Globus pallidus (tissue), 1 donor: ENCODE results near the gene MRPL46.
"Not testable (repeated sequence)": the region's sequence is repeated elsewhere in the genome, so short reads cannot be mapped to it uniquely, and the experiment has no call there.

Source experiments
- DNase-seq: peaks from one replicate; pipeline ENCODE4 v3.0.0-alpha.2; 2015; ENCODE audit warnings: low spot score

The MRPL46 gene

DNA sequence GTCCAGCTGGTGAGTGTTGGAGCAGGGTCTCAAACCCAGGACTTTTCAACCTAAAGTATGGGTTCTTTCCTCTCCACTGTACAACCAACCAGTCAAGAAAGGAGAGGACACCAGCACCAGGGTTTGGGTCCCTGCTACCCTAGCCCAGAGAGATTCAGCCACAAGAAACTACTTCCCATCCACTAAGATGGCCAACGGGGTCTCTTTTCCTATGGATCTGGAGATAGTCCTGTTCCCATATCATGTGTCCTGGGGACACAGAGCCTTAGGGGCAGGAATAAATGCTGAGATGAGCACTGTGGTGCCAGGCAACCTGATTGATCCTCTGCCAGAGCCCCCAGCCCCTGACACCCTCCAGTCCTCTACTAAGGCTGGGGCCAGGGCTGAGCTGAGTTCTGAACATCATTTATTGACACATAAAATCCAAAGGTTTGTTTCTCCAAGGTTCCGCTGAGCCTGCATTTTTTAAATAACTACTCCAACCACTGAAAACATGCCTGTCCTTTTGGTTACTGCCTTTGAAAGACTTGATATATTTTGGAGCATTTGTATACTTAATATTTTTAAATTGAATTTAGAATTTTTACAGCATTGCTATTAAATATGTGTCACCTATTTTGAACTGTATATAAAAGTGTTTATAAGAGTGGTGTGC lies 26.0 kb downstream of the MRPL46 start:
- DNase-seq, result no peak

DNA sequence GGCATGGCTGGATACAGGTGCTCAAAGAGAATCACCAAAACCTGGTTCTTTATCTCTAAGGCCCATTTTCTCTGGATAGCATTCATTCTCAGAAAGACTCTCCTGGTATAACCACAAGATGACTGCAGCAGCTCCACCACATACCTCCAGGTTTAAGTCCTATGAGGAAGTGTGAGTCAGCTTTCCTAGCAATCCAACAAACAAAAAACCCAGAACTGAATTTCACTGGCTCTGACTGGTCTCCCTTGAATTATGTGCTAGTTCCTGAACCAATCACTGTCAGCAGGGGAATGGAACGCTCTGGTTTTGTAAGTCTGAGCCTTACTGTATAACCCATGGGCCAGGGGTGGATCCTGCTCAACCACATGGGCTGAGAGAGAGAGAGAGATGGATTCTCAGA lies 27.2 kb downstream of the MRPL46 start:
- DNase-seq, result no peak

DNA sequence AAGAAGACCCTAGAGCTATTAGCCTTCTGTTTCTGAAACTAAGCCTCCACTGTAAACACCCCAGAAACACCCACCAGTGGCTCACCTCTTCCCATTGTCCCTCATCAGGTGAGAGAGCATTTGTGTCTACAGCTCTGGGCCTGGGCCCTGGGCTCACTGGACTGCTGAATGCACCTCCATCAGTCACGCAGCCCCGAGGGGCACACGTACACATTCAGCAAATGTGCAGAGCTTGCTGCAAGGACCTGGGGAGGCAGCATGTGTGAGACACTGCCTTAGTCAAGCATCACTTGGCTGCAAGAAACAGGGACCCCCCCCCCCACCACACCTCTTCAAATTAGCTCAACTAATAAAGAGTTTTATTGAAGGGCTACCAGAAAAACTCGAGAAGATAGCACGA lies 29.0 kb downstream of the MRPL46 start:
- no peak for DNase-seq

DNA sequence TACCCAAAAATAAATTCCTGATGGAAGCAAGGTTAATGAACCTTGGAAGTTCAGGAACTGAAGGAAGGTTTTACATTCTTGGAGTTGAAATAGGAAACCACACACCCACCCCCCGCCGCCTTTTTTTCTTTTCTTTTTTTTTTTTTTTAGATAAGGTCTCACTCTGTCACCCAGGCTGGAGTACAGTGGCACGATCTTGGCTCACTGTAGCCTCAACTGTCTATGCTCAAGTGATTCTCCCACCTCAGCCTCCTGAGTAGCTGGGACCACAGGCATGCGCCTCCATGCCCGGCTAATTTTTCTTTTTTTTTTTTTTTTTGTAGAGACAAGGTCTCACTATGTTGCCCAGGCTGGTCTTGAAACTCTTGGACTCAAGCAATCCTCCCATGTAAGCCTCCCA lies 33.1 kb downstream of the MRPL46 start:
- DNase-seq, result not testable (repeated sequence)

DNA sequence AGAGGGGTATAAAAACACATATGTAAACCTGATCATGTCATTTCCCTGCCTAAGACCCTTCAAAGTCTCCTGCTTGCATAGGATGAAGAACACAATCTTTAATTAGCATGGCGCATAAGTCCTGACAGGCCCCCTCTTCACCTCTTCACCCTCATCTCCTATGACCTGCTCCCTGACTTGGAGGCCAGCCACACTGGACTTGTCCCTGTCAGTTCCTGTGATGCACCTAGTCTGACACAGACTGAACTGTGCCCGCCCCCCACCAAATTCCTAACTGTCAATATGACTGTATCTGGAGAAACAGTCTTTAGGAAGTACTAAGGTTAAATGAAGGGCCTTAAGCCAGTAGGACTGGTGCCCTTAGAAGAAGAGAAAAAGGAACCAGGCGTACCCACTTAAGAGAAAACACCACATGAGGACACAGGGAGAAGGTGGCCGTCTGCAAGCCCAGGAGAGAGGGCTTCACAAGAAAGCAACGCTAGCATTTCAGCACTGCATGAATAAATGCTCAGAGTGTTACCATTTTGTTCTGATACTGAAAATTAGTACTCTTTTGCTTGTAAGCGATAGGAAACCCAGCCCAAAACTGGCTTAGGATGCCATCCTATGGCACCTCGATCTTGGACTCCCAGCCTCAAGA lies 34.0 kb downstream of the MRPL46 start:
- no peak for DNase-seq

DNA sequence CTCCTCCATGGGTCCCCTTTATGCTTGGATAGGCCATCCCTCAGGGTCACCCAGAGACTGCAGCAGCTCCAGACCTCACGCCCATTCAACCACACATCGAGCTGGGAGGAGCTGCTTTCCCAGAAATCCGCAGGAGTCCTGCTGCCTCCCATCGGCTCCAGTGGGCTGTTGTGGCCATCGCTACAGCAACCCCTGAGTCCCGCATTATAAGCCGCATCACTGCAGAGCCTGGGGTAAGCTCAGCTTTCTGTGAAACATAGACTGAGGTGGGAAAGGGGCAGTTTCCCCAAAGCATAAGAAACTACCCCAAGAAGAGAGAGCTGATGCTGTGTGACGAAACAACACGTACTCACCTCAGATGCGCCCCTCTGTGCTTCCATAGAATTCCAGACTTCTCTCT lies 35.7 kb downstream of the MRPL46 start:
- no peak for DNase-seq

DNA sequence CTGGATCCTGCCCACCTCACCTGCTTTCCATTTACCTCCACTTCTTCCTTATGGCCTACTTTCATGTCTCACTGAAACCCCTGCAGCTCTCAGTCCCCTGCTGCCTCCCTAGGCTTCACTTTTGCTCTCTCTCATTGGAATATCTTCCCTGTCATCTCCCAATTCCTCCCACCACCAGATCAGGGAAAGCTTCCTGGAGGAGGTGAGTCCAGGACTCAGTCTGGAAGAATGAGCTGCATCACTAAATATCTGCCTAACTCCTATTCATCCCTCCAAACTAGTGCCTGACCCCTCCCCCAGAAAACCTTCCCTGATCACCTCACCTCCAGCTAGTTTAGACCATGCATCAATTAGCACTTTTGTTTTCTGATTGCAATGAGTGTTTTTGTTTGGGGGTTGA lies 37.1 kb downstream of the MRPL46 start:
- DNase-seq, result no peak

DNA sequence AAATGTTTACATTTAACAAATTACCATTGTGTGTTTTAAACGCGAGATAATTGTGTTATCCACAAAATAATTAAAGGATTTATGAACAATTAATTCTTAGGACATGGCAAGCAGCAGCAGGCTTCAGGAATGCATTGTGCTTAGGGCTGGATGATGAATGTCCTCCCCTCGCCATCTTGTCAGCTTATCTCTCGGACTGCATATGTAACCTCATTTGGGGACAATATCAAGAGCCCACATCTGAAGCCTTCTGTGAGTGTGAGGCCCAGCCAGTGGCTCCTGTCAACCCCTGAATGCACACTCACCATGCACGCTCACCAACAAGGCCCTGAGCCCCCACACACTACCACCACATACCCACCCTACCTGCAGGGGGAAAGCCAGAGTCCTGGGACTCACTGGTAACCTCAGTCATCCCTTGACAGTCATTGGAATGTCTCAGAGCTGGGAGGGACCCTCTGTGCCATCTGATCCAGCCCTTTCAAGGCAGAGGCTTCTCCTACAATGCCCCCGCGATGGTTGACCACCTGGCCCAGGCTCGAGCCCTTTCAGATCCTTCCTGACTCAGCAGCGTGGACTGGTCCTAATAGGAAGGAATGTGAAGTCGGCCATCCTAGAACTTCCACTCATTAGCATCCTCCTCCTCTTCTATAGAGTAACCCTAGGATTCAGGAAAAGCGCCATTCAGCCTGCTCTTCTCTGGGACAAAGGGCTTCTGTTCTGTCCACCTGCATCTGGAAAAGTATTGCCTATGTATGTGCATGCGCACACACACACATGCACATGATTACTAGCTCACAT lies 38.2 kb downstream of the MRPL46 start:
- no peak for DNase-seq

DNA sequence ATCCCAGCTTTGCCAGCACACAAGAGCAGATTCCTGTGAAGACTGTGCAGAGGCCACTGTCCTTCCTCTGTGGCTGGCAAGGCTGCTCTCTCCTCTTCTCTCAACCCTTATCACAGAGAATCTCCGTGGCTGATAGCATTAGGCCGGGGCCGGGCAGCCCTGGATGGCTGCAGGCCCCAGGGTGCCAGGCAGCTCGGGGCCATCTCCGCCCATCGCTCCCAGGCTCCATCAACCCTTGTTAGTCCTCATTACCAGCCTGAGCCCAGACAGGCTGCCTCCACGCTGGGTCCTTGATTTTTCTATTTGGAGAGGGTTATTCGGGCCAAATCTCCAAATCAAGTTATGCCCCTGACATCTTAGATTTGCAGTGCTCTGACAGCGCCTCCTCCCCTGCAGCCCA lies 39.1 kb downstream of the MRPL46 start:
- no peak for DNase-seq

DNA sequence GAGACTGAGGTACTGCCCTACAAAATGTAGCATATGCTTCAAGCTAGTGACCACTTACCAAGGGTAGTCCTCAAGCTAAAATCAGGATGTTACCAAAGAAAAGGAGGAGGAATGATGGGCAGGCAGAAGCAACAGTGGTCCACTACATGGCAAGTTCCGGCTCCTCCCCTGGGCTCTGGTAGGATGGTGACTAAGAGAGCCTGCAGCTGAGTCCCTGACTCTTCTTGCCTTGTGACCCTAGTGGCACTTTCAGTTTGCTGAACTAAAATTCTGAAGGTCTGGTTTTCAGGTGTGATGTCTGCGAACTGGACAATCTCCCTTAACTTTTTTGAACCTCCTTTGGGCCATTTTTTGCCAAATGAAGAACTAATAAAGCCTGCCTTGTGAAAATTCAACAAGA lies 40.9 kb downstream of the MRPL46 start:
- no peak for DNase-seq

DNA sequence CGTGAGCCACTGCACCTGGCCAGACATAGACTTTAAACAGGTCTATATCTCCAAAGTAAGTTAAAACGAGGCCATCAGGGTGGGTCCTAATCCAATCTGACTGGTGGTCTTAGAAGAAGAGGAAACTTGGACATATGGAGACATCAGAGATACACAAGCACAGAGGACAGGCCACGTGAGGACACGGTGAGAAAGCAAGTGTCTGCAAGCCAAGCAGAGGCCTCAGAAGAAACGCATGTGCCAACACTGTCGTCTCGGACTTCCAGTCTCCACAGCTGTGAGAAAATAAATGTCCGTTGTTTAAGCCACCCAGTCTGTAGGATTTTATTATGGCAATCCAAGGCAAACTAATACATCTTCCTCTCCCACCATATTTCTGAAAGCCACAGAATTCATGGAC lies 43.9 kb downstream of the MRPL46 start:
- DNase-seq, result no peak

DNA sequence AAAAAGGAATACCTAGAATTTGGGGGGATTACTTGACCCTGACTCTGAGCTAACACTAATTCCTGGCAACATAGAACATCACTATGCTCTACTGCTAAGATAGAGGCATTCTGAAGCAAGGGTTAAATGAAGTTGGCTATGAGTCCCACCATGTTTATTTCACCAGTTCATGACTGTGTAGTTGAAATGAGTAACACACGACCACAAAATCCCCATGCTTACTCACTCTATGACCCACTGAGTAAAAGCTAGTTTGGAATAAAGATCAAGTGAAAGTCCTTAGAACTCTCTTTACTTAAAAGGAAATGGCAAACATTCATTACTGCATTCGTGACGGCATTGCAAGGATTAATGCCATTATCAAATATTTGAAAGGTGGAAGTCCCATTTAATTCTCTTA lies 47.4 kb downstream of the MRPL46 start:
- DNase-seq, result no peak
